ENCODE measurements around the gene THPO. TPM values are rescaled to one million over a fixed set of nuclear protein-coding genes. Genes with fewer than 3 reads are reported as not detected.

The THPO gene
- total and polyA plus RNA-seq, 9 of the 15 experiments (the other 6 are each of a cell fraction or from before 2014, with no cell fraction given) = 0.11 to 1.1 (median 0.35) TPM; not detected in 1

GRCh38 chr3:184362668-184363546, 15.1 kb downstream of the THPO start (continued):
- TF ChIP-seq THRA (IDR thresholded peaks at IDR 0.05) (no peak), NFIC (IDR thresholded peaks at IDR 0.05) (peak; percentile 51), FOXA1 (IDR thresholded peaks at IDR 0.05; ENCODE audit: borderline replicate concordance) (no peak), SMAD2 (IDR thresholded peaks at IDR 0.05; ENCODE audit: low read depth, low read length) (no peak), ZNF253 (CRISPR knock-in tag; conservative IDR thresholded peaks at IDR 0.05) (no peak), ZNF3 (CRISPR knock-in tag; IDR thresholded peaks at IDR 0.05) (no peak), ZNF449 (CRISPR knock-in tag; IDR thresholded peaks at IDR 0.05) (no peak), HOMEZ (CRISPR knock-in tag; IDR thresholded peaks at IDR 0.05) (no peak), E2F1 (CRISPR knock-in tag; IDR thresholded peaks at IDR 0.05) (peak; percentile 80), E2F8 (IDR thresholded peaks at IDR 0.05; ENCODE audit: low read depth, partially characterized antibody) (peak; percentile 64), ZBTB9 (CRISPR knock-in tag; IDR thresholded peaks at IDR 0.05) (peak; percentile 63; the same call in 1 of the 2 replicates), SRSF9 (IDR thresholded peaks at IDR 0.05; ENCODE audit: borderline replicate concordance, low read depth, low read length) (no peak), GTF2B (IDR thresholded peaks at IDR 0.05; ENCODE audit: extremely low read depth, insufficient read length) (no peak), SP1 (CRISPR knock-in tag; IDR thresholded peaks at IDR 0.05) (peak; percentile 84), ZNF57 (CRISPR knock-in tag; IDR thresholded peaks at IDR 0.05) (no peak), CREBBP (IDR thresholded peaks at IDR 0.05; ENCODE audit: low read depth, low read length) (no peak)

Measured in K562 (cell line).